Tibial artery (tissue), 4 donors: Measurements from ENCODE around the gene UBA52.
"Not testable (repeated sequence)": the region's sequence is repeated elsewhere in the genome, so short reads cannot be mapped to it uniquely, and the experiment has no call there.

ENCODE experiments used
- DNase-seq, 2 donors: peaks; one replicate each; pipeline ENCODE4 v3.0.0-alpha.2; 2019
- H3K27ac ChIP-seq, 2 donors: fragments of 200-600 bp; sonication (generic) in 1 of 2; 1 replicate in 1 of 2; 2 replicates in 1 of 2; pipeline ENCODE4 v1.5.1; 2018 to 2019; ENCODE audit warnings: mild to moderate bottlenecking in 1 of 2
- H3K27me3 ChIP-seq, 2 donors: fragments of 200-600 bp; sonication (generic) in 1 of 2; one replicate each; pipeline versions ENCODE4 v1.5.1 to v1.6.0; 2016 to 2019
- H3K36me3 ChIP-seq, 3 donors: fragments of 200-600 bp; sonication (generic) in 2 of 3; one replicate each; pipeline ENCODE4 v1.5.1; 2016 to 2019; ENCODE audit warnings: mild to moderate bottlenecking in 2 of 3
- H3K4me1 ChIP-seq, 4 donors: fragments of 200-600 bp; sonication (generic) in 2 of 4; 1 replicate in 3 of 4; 2 replicates in 1 of 4; pipeline ENCODE4 v1.5.1; 2016 to 2019
- H3K4me3 ChIP-seq, 2 donors: fragments of 200-600 bp; sonication (generic) in 1 of 2; 1 replicate in 1 of 2; 2 replicates in 1 of 2; pipeline ENCODE4 v1.5.1; 2018 to 2019; ENCODE audit warnings: mild to moderate bottlenecking in 2 of 2
- H3K9me3 ChIP-seq, 3 donors: fragments of 200-600 bp; sonication (generic) in 1 of 3; one replicate each; pipeline ENCODE4 v1.5.1; 2016 to 2019
- CTCF ChIP-seq, 2 experiments: fragments of 200-600 bp in 1 of 2; fragments of 450-650 bp in 1 of 2; IDR thresholded peaks; one replicate each; pipeline ENCODE4 v1.5.1; 2017 to 2019; ENCODE audit warnings: antibody characterized with exemption in 2 of 2, mild to moderate bottlenecking in 1 of 2, moderate library complexity in 1 of 2
- intact Hi-C: fragments of 100-400 bp; cut with DNase I; formaldehyde crosslinking; loops from one replicate; pipeline ENCODE4 v1.15.0; 2023; ENCODE audit warnings: low total_unique reads

Gene UBA52

DNA sequence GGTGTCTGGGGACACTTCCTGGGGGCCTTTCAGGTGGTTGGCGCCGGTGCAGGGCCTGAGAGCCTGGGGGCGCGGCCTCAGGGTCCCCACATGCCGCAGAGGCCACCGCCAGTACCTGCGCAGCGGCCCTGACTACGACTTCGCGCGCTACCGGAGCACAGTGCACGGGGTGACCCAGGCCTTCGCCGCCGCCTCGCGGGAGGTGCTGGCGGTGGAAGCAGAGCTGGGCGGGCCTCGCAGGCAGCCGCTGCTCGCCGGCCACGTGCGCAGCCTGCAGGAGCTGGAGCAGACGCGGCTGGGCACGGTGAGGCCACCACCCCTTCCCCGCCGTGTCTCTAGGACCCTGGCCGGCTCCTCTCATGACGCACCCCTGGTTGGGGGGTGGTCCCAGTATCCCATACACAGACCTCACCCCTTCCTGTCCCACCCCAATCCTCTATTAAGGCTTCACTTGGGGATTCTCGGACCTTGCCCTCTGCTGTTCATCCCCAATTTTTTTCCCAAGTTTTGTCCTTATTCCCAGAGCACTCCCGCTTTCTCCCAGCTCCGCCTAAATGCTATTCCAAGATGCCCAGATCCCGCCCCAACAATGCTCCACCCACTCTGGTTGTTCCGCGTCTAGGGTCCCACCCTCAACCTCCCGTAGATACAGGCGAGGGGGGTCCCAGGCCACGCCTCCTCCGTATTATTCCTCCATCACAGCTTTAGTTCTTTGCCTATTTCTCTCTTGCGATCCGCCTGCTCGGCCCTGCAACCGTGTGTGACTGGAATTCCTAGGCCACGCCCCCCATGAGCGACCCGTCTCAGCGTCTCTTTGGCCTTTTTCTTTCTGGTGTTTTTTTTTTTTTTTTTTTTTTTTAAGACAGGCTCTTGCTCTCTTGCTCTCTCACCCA lies 18.0 kb downstream of the UBA52 start:
- TF ChIP-seq CTCF (IDR thresholded peaks at IDR 0.05) = peak; percentile 35 to 50
- peaks cover 0 to 20% (median 0%) of the 10 kb centered on the region in 3 donors for H3K36me3 ChIP-seq
- H3K27me3 ChIP-seq = no peaks in the 10 kb centered on the region
- H3K4me3 ChIP-seq = peak overlapping the region; percentile 72 to 75
- intact Hi-C loops = loop anchor here (10.0 kb wide), 1 partner anchor 255 kb away; no protein-coding TSS in a partner anchor
- DNase-seq = peak; percentile 72 to 88
- H3K4me1 ChIP-seq = peaks cover 0 to 33% (median 26%) of the 10 kb centered on the region in 4 donors
- H3K27ac ChIP-seq = peak overlapping the region; percentile 77 to 84
- H3K9me3 ChIP-seq = no peaks in the 10 kb centered on the region

DNA sequence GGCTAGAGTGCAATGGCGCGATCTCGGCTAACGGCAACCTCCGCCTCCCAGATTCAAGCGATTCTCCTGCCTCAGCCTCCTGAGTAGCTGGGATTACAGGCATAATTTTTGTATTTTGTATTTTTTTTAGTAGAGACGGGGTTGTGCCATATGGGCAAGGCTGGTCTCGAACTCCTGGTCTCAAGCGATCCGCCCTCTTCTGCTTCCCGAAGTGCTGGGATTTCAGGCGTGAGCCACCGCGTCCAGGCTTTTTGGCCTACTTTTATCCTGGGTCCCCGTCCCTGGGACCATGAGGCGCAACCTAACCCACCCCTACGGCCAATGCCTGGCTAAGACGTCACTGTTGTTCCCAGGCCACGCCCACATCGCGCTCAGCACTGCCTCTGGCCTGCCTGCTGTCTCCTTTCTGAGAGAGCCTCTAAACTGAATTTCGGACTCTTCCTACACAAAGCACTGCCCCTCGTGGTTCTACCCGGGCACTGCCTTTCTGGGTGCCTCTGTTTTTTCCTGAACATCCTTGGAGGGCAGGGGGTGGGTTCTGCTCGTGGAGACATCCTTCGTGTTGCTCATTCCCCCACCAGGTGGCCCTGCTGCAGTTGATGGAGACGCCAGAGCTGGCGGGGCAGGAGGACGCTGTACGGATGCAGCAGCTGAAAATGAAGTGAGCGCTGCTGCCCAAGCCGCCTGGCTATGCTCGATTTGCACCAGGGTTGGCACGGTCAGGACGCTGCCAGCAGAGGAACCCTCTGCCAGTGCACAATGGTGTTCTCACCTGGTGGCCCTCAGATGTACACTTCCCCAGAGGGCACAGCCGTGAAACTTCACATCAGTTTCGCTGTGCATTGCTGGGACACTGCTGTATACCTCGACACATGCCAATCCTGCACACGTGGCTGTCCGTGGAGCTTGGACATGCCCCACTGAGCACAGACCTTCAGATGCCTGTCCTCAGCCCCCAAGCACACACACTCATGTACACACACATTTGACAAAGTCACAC lies 18.9 kb downstream of the UBA52 start:
- TF ChIP-seq CTCF (IDR thresholded peaks at IDR 0.05) = peak in 1 of 2 experiments; percentile 4
- Histone ChIP-seq H3K27ac (peak overlapping the region in 1 of 2 donors; percentile 84), H3K4me1 (peaks cover 0 to 43% (median 35%) of the 10 kb centered on the region in 4 donors), H3K36me3 (peaks cover 0 to 20% (median 0%) of the 10 kb centered on the region in 3 donors), H3K9me3 (no peaks in the 10 kb centered on the region), H3K27me3 (no peaks in the 10 kb centered on the region), H3K4me3 (peak overlapping the region in 1 of 2 donors; percentile 72)
- intact Hi-C loops = loop anchor here (10.0 kb wide), 1 partner anchor 254 kb away; no protein-coding TSS in a partner anchor
- DNase-seq = peak; percentile 62 to 85

DNA sequence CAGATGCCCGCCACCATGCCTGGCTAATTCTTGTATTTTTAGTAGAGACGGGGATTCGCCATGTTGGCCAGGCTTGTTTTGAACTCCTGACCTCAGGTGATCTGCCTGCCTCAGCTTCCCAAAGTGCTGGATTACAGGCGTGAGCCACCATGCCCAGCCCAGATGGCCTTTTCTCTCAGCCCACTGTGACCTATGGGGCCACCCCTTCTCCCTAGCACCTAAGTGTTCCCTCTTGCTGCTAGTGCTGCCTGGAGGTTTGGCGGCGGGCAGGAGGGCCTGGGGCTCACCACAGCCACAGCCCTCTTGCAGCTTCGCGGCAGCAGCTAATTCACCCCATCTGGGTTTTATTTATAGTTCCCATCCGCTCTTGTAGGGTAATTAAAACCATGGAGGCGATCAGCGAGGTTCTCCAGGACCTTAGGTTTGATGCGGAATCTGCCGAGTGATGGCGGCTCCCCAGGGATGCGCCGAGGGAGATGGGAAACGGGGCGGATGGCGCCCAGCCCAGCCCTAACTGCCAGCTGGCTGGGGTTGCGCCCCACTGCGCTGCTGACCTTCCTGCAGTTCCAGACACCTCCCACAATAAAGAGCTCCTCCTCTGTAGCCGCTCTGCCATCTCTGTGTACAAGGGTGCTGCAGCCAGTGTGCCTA lies 20.2 kb downstream of the UBA52 start:
- H3K27me3 ChIP-seq = no peaks in the 10 kb centered on the region
- peaks cover 0 to 46% (median 36%) of the 10 kb centered on the region in 4 donors for H3K4me1 ChIP-seq
- DNase-seq = peak in 1 of 2 donors; percentile 77
- intact Hi-C loops = loop anchor here (10.0 kb wide), 1 partner anchor 253 kb away; no protein-coding TSS in a partner anchor
- H3K4me3 ChIP-seq = no peak overlapping the region
- H3K9me3 ChIP-seq = no peaks in the 10 kb centered on the region
- H3K27ac ChIP-seq = no peak overlapping the region
- no peak for TF ChIP-seq CTCF (IDR thresholded peaks at IDR 0.05)
- H3K36me3 ChIP-seq = peaks cover 0 to 20% (median 0%) of the 10 kb centered on the region in 3 donors

DNA sequence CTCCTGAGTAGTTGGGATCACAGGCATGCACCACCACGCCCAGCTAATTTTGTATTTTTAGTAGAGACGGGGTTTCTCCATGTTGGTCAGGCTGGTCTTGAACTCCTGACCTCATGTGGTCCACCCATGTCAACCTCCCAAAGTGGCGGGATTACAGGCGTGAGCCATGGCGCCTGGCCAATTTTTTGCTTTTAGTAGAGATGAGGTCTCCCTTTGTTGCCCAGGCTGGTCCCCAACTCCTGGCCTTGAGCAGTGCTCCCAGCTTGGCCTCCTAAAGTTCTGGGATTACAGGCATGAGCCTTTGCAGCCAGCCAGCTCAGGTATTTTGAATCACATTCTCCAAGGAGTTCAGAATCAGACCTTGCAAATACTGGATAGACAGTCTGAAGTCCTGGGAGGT lies 21.1 kb downstream of the UBA52 start:
- intact Hi-C loops = loop anchor here (10.0 kb wide), 1 partner anchor 252 kb away; no protein-coding TSS in a partner anchor
- peaks cover 0 to 44% (median 35%) of the 10 kb centered on the region in 4 donors for H3K4me1 ChIP-seq
- H3K9me3 ChIP-seq = not testable (repeated sequence)

GRCh38 chr19:18593367-18594095 lies 21.9 kb downstream of the UBA52 start:
- H3K4me1 ChIP-seq = peaks cover 0 to 37% (median 28%) of the 10 kb centered on the region in 4 donors
- peaks cover 0 to 11% of the 10 kb centered on the region in 2 donors for H3K27me3 ChIP-seq
- no peak for DNase-seq
- intact Hi-C loops = loop anchor here (10.0 kb wide), 1 partner anchor 251 kb away; no protein-coding TSS in a partner anchor
- H3K4me3 ChIP-seq = peak overlapping the region; percentile 27 to 42
- H3K27ac ChIP-seq = peak overlapping the region; percentile 51 to 74
- TF ChIP-seq CTCF (IDR thresholded peaks at IDR 0.05) = no peak
- H3K9me3 ChIP-seq = no peaks in the 10 kb centered on the region
- peaks cover 4 to 20% (median 6%) of the 10 kb centered on the region in 3 donors for H3K36me3 ChIP-seq

More for the DNA sequence above, 21.1 kb downstream of the UBA52 start:
- not testable (repeated sequence) for H3K4me3 ChIP-seq, H3K27ac ChIP-seq, DNase-seq, H3K27me3 ChIP-seq
- H3K36me3 ChIP-seq = peaks cover 0 to 20% (median 0%) of the 10 kb centered on the region in 3 donors
